Measurements from ENCODE around the gene NNAT.

Gene NNAT

GRCh38 chr20:37519508-37520418, 1.3 kb upstream of the NNAT start:
- Histone ChIP-seq H3K27ac (ENCODE audit: low read length) (no peak overlapping the region), H2AFZ (ENCODE audit: low read depth, low read length) (no peak overlapping the region), H3K9me3 (ENCODE audit: insufficient read depth, low read length, severe bottlenecking) (no peaks in the 10 kb centered on the region), H3K36me3 (ENCODE audit: insufficient read depth, low read length) (peaks cover 28% of the 10 kb centered on the region), H3K4me2 (ENCODE audit: insufficient read depth, low read length) (no peak overlapping the region), H3K79me2 (ENCODE audit: insufficient read depth, low read length) (peaks cover 46% of the 10 kb centered on the region), H3K4me1 (ENCODE audit: insufficient read depth, low read length) (peaks cover 2% of the 10 kb centered on the region), H3K9ac (ENCODE audit: low read depth, low read length) (no peak overlapping the region), H3K4me3 (ENCODE audit: low read depth in 1 of 2, low read length in 2 of 2) (no peak overlapping the region), H3K27me3 (ENCODE audit: insufficient read depth, low read length, poor library complexity) (no peaks in the 10 kb centered on the region), H4K20me1 (ENCODE audit: insufficient read depth, low read length) (peaks cover 56% of the 10 kb centered on the region)
- DNase-seq (no peak), ATAC-seq (ENCODE audit: insufficient read depth, low read depth) (0 out of 3 replicates have a peak, but pooled peaks have one; percentile 24)
- no peak for TF ChIP-seq CTCF (IDR thresholded peaks at IDR 0.05; ENCODE audit: borderline replicate concordance, extremely low read depth, low read length, poor library complexity, severe bottlenecking)
- TF ChIP-seq EZH2 (IDR thresholded peaks at IDR 0.05; ENCODE audit: borderline replicate concordance, low read depth, low read length, severe bottlenecking): no peak

GRCh38 chr20:37520419-37520955, 563 bp upstream of the NNAT start:
- Histone ChIP-seq H3K79me2 (ENCODE audit: insufficient read depth, low read length) (peaks cover 54% of the 10 kb centered on the region), H3K4me3 (ENCODE audit: low read depth in 1 of 2, low read length in 2 of 2) (no peak overlapping the region), H3K9ac (ENCODE audit: low read depth, low read length) (no peak overlapping the region), H3K27me3 (ENCODE audit: insufficient read depth, low read length, poor library complexity) (no peaks in the 10 kb centered on the region), H3K4me2 (ENCODE audit: insufficient read depth, low read length) (no peak overlapping the region), H4K20me1 (ENCODE audit: insufficient read depth, low read length) (peaks cover 59% of the 10 kb centered on the region), H2AFZ (ENCODE audit: low read depth, low read length) (no peak overlapping the region), H3K9me3 (ENCODE audit: insufficient read depth, low read length, severe bottlenecking) (no peaks in the 10 kb centered on the region), H3K4me1 (ENCODE audit: insufficient read depth, low read length) (peaks cover 9% of the 10 kb centered on the region), H3K27ac (ENCODE audit: low read length) (no peak overlapping the region), H3K36me3 (ENCODE audit: insufficient read depth, low read length) (peaks cover 24% of the 10 kb centered on the region)
- no peak for ATAC-seq (ENCODE audit: insufficient read depth, low read depth)
- TF ChIP-seq CTCF (IDR thresholded peaks at IDR 0.05; ENCODE audit: borderline replicate concordance, extremely low read depth, low read length, poor library complexity, severe bottlenecking) (no peak), EZH2 (IDR thresholded peaks at IDR 0.05; ENCODE audit: borderline replicate concordance, low read depth, low read length, severe bottlenecking) (no peak)
- DNase-seq: no peak

- H3K9ac ChIP-seq (ENCODE audit: low read depth, low read length): no peak overlapping the region
- no peaks in the 10 kb centered on the region for H3K27me3 ChIP-seq (ENCODE audit: insufficient read depth, low read length, poor library complexity)
- H2AFZ ChIP-seq (ENCODE audit: low read depth, low read length): no peak overlapping the region
- no peaks in the 10 kb centered on the region for H3K9me3 ChIP-seq (ENCODE audit: insufficient read depth, low read length, severe bottlenecking)
- peaks cover 61% of the 10 kb centered on the region for H4K20me1 ChIP-seq (ENCODE audit: insufficient read depth, low read length)
- H3K27ac ChIP-seq (ENCODE audit: low read length): no peak overlapping the region
- peaks cover 25% of the 10 kb centered on the region for H3K4me1 ChIP-seq (ENCODE audit: insufficient read depth, low read length)
- H3K36me3 ChIP-seq (ENCODE audit: insufficient read depth, low read length): peaks cover 17% of the 10 kb centered on the region
- DNase-seq (no peak), ATAC-seq (ENCODE audit: insufficient read depth, low read depth) (no peak)
- no peak for TF ChIP-seq CTCF (IDR thresholded peaks at IDR 0.05; ENCODE audit: borderline replicate concordance, extremely low read depth, low read length, poor library complexity, severe bottlenecking)
- TF ChIP-seq EZH2 (IDR thresholded peaks at IDR 0.05; ENCODE audit: borderline replicate concordance, low read depth, low read length, severe bottlenecking): no peak
- H3K79me2 ChIP-seq (ENCODE audit: insufficient read depth, low read length): peaks cover 73% of the 10 kb centered on the region
- H3K4me2 ChIP-seq (ENCODE audit: insufficient read depth, low read length): no peak overlapping the region
- no peak overlapping the region for H3K4me3 ChIP-seq (ENCODE audit: low read depth in 1 of 2, low read length in 2 of 2)
These were observed 1.4 kb downstream of the NNAT start for GRCh38 chr20:37522260-37523011.
